ENCODE data around the gene CEACAM19. TPM values are rescaled to one million over a fixed set of nuclear protein-coding genes. Genes with fewer than 3 reads are reported as not detected.

CEACAM19 gene
- total RNA-seq, 3 donors from 2014 or later: 0.33 to 0.86 (median 0.74) TPM

DNA sequence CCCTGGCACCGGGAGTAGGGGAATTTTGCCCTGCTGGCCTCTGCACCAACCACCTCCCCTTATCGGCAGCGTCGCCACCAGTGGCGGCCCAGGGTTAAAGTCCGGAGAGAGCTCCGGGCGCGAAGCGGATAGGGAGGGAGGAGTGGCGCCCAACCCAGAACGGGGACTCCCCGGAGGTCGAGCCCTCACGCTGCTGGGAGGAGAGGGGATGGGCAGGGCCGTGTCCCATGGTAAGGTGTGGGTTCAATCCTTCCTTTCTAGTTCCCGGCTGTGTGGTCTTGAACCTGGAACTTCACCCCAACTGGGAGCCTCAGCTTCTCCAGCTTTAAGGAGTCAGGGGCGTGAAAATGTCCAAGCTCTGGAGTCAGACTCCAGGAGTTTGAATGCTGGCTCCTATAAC lies 54.0 kb downstream of the CEACAM19 start:
- H3K9me3 Mint-ChIP-seq: no peaks in the 10 kb centered on the region
- ATAC-seq (no peak), DNase-seq (no peak)
- H3K4me1 Mint-ChIP-seq (ENCODE audit: low read depth): peaks cover 30% of the 10 kb centered on the region
- no peak overlapping the region for H3K4me3 Mint-ChIP-seq
- H3K36me3 Mint-ChIP-seq (ENCODE audit: insufficient read depth): no peaks in the 10 kb centered on the region
- no peaks in the 10 kb centered on the region for H3K27me3 Mint-ChIP-seq (ENCODE audit: low read depth)

DNA sequence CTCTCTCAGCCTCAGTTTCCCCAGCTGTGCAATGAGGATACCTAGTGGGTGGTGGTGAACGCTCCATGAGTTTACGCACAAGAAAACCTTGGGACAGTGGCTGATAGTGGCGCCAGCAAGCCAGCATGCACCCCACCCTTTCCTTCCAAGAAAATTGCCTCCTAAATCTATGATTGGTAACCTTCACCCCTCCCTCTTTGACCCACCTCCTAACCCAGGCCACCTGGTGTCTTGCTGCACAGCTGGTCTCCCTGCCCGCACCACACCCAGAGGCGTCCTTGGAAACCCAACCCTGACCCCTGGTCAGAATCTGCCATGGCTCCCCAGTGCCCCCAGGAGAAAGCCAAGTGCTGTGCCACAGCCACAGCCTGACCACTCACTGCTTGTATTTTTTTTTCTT lies 54.4 kb downstream of the CEACAM19 start:
- no peaks in the 10 kb centered on the region for H3K27me3 Mint-ChIP-seq (ENCODE audit: low read depth)
- H3K36me3 Mint-ChIP-seq (ENCODE audit: insufficient read depth): no peaks in the 10 kb centered on the region
- H3K4me3 Mint-ChIP-seq: no peak overlapping the region
- ATAC-seq (no peak), DNase-seq (no peak)
- peaks cover 30% of the 10 kb centered on the region for H3K4me1 Mint-ChIP-seq (ENCODE audit: low read depth)
- H3K9me3 Mint-ChIP-seq: no peaks in the 10 kb centered on the region

DNA sequence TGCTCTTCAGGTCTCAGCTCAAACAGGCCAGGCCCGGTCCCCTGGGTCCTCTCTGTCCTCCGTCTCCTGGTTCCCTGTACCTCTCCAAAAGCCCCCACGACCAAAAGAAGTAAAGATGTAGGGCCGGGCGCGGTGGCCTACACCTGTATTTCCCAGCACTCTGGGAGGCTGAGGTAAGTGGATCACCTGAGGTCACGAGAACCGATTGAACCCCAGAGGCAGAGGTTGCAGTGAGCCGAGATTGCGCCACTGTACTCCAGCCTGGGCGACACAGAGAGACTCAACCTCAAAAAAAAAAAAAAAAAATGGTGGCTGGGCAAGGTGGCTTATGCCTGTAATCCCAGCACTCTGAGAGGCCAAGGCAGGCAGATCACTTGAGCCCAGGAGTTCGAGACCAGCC lies 55.2 kb downstream of the CEACAM19 start:
- peaks cover 30% of the 10 kb centered on the region for H3K4me1 Mint-ChIP-seq (ENCODE audit: low read depth)
- no peaks in the 10 kb centered on the region for H3K9me3 Mint-ChIP-seq
- no peaks in the 10 kb centered on the region for H3K36me3 Mint-ChIP-seq (ENCODE audit: insufficient read depth)
- no peaks in the 10 kb centered on the region for H3K27me3 Mint-ChIP-seq (ENCODE audit: low read depth)
- ATAC-seq (no peak), DNase-seq (no peak)
- no peak overlapping the region for H3K4me3 Mint-ChIP-seq

DNA sequence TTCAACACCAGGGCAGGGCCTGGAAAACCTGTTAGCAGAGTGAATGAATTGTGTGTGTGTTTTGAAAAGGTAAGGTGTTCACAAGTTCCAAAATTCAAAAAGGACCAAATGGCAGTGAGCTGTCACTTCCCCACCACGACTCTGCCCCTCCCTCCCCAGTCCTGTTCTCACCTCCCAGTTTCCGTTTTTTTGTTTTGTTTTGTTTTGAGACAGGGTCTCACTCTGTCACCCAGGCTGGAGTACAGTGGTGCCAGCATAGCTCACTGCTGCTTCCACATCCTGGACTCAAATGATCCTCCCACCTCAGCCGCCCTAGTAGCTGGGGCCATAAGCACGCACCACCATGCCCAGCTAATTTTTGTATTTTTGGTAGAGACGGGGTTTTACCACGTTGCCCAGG lies 56.9 kb downstream of the CEACAM19 start:
- H3K9me3 Mint-ChIP-seq: no peaks in the 10 kb centered on the region
- no peaks in the 10 kb centered on the region for H3K36me3 Mint-ChIP-seq (ENCODE audit: insufficient read depth)
- H3K4me3 Mint-ChIP-seq: no peak overlapping the region
- no peak for ATAC-seq
- peaks cover 25% of the 10 kb centered on the region for H3K4me1 Mint-ChIP-seq (ENCODE audit: low read depth)
- DNase-seq: no peak
- no peaks in the 10 kb centered on the region for H3K27me3 Mint-ChIP-seq (ENCODE audit: low read depth)

DNA sequence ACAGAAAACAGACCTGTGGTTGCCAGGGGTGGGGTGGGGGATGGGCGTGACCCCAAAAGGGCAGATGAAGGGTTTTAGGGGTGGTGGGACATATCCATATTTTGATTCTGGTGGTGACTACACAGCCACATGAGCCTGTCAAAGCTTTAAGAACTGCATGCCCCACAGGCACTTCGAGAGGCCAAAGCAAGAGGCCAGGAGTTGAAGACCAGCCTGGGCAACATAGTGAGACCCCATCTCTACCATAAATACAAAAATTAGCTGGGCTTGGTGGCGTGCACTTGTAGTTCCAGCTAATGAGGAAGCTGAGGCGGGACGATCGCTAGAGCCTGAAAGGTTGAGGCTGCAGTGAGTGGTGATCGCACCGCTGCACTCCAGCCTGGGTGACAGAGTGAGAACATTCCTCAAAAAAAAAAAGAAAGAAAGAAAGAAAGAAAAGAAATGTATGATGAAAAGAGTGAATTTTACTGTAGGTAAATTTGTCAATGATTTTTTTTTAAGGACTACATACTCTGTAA lies 58.3 kb downstream of the CEACAM19 start:
- Mint-ChIP-seq H3K27me3 (ENCODE audit: low read depth) (no peaks in the 10 kb centered on the region), H3K4me1 (ENCODE audit: low read depth) (peaks cover 12% of the 10 kb centered on the region), H3K4me3 (no peak overlapping the region), H3K9me3 (no peaks in the 10 kb centered on the region), H3K36me3 (ENCODE audit: insufficient read depth) (no peaks in the 10 kb centered on the region)
- DNase-seq: no peak
- no peak for ATAC-seq

DNA sequence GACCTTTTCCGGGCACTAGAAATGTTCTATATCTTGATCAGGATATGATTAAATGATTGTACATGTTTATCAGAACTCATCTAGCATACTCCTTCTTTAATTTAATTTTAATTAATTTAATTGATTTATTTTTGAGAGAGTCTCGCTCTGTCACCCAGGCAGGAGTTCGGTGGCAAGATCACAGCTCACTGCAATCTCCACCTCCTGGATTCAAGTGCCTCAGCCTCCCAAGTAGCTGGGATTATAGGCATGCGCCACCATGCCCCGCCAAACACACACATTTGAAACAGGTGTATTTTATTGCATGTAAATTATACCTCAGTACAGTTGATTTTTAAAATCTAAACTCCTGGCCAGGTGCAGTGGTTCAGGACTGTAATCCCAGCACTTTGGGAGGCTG lies 59.8 kb downstream of the CEACAM19 start:
- H3K9me3 Mint-ChIP-seq: no peaks in the 10 kb centered on the region
- no peaks in the 10 kb centered on the region for H3K36me3 Mint-ChIP-seq (ENCODE audit: insufficient read depth)
- H3K4me3 Mint-ChIP-seq: no peak overlapping the region
- H3K27me3 Mint-ChIP-seq (ENCODE audit: low read depth): no peaks in the 10 kb centered on the region
- no peak for ATAC-seq
- H3K4me1 Mint-ChIP-seq (ENCODE audit: low read depth): peaks cover 8% of the 10 kb centered on the region
- DNase-seq: no peak

DNA sequence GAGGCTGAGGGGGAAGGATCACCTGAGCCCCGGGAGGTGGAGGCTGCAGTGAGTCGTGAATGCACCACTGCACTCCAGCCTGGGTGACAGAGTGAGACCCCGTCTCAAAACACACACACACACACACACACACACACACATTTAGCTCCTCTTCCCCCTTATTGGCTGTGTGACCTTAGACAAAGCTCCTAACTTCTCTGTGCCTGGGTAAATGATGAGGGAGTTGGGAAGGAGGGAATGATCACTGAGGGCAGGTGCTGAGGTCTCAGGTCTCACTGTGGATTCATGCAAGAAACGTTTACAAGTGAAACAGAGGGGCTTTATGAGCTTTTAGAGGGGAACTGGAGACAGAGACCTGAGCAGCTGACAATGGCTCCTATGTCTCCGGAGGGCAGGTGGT lies 60.3 kb downstream of the CEACAM19 start:
- ATAC-seq (no peak), DNase-seq (no peak)
- Mint-ChIP-seq H3K9me3 (no peaks in the 10 kb centered on the region), H3K27me3 (ENCODE audit: low read depth) (no peaks in the 10 kb centered on the region), H3K36me3 (ENCODE audit: insufficient read depth) (no peaks in the 10 kb centered on the region), H3K4me1 (ENCODE audit: low read depth) (peaks cover 8% of the 10 kb centered on the region), H3K4me3 (no peak overlapping the region)

DNA sequence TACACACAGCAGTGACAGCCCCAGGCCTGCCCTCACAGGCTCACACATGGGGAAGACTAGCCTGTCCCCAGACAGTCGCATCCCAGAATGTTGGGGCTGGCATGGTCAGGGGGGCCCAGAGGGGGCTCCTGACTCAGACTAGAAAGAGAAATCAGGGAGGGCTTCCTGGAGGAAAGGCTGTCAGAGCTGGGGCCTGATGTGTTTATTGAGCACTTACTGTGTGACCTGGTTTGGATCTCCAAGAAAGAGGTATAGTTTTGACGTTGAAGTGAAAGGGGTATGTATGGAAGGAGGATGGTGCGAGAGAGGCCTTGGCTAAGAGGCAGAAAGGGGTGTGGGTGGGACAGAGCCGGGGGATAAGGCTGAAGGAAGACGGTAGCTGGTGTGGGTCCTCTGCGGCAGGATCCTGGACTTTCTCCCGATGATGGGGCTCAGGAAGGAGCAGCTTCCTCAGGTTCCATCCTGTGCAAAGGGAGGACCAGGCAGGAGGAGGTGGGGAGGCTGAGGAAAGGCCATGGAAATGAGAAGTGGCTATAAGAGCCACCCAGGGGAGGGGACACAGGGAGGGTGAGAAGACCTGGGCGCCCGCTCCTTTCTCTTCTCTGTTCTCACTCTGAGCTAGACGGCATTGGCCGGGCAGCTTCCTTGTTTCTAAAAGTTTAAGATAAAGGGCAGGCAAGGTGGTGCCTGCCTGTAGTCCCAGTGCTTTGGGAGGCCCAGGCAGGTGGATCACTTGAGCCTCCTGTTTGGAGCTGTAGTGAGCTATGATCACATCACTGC lies 61.1 kb downstream of the CEACAM19 start:
- H3K4me1 Mint-ChIP-seq (ENCODE audit: low read depth): peaks cover 11% of the 10 kb centered on the region
- no peak for DNase-seq
- no peaks in the 10 kb centered on the region for H3K27me3 Mint-ChIP-seq (ENCODE audit: low read depth)
- no peaks in the 10 kb centered on the region for H3K36me3 Mint-ChIP-seq (ENCODE audit: insufficient read depth)
- no peak overlapping the region for H3K4me3 Mint-ChIP-seq
- ATAC-seq: no peak
- H3K9me3 Mint-ChIP-seq: no peaks in the 10 kb centered on the region

Other genes with a start within 250 kb of the CEACAM19 start
- under 1 TPM; 0.76 to 0.99 (median 0.95) TPM for gene ZNF229, start 223.0 kb upstream of the CEACAM19 start, total RNA-seq
- 1 to 10 TPM; 6.5 to 9.3 (median 7.4) TPM for gene ZNF180, start 171.0 kb upstream of the CEACAM19 start, total RNA-seq
- not detected for gene CEACAM20, start 141.8 kb upstream of the CEACAM19 start, total RNA-seq
- not detected for gene IGSF23, start 57.9 kb upstream of the CEACAM19 start, total RNA-seq
- gene PVR, start 27.6 kb upstream of the CEACAM19 start, total RNA-seq: 10 to 100 TPM in 1 of 3 donors, 1 to 10 TPM in 2; 8.5 to 13.9 (median 9.9) TPM
- gene CEACAM16, start 27.7 kb downstream of the CEACAM19 start, total RNA-seq: not detected
- 10 to 100 TPM; 27.9 to 35.3 (median 34.6) TPM for gene BCL3, start 77.2 kb downstream of the CEACAM19 start, total RNA-seq
- under 1 TPM in 1 of 3 donors, not detected in 2; 0.23 TPM for gene CBLC, start 106.4 kb downstream of the CEACAM19 start, total RNA-seq
- gene BCAM, start 137.6 kb downstream of the CEACAM19 start, total RNA-seq: under 1 TPM; 0.33 to 0.40 (median 0.33) TPM
- gene NECTIN2, start 174.8 kb downstream of the CEACAM19 start, total RNA-seq: 1 to 10 TPM in 2 of 3 donors, under 1 TPM in 1; 0.66 to 1.4 (median 1.3) TPM
- 100 to 1,000 TPM; 427 to 536 (median 461) TPM for gene TOMM40, start 219.8 kb downstream of the CEACAM19 start, total RNA-seq
- 1 to 10 TPM; 4.3 to 5.0 (median 4.9) TPM for gene APOE, start 234.3 kb downstream of the CEACAM19 start, total RNA-seq
- 1 to 10 TPM; 1.3 to 4.8 (median 4.2) TPM for gene APOC1, start 243.1 kb downstream of the CEACAM19 start, total RNA-seq